B cell (primary cell): Measurements from ENCODE around the gene RAP1GAP2. TPM values are rescaled to one million over a fixed set of nuclear protein-coding genes. Genes with fewer than 3 reads are reported as not detected.

Experiments
- ATAC-seq: fragments of 200-7000 bp; cut with Tn5 transposase; one replicate; pipeline ENCODE4 v1.10.0; 2021; ENCODE audit warnings: low read depth, mild to moderate bottlenecking, moderate number of reproducible peaks, moderate library complexity
- CTCF ChIA-PET: fragments of 350-600 bp; sonication (Branson Sonifier 250); formaldehyde crosslinking; loops from one replicate; lab custom pipeline; 2021; ENCODE audit warnings: antibody characterized with exemption, inconsistent platforms; lab: Charles Lee
- POLR2A ChIA-PET: fragments of 350-600 bp; sonication (Branson Sonifier 250); formaldehyde crosslinking; loops from one replicate; lab custom pipeline; 2021; ENCODE audit warnings: antibody characterized with exemption; lab: Charles Lee
- DNase-seq: peaks from one replicate; pipeline ENCODE4 v3.0.0; 2013
- H2AFZ ChIP-seq: 2 replicates; pipeline ENCODE4 v1.6.1; 2012; ENCODE audit warnings: mild to moderate bottlenecking, low read depth, low read length; ENCODE audit not compliant: insufficient read depth, poor library complexity, severe bottlenecking
- H3K27ac ChIP-seq, 2 donors: 1 replicate in 1 of 2; 2 replicates in 1 of 2; pipeline ENCODE4 v1.5.1; 2012 to 2013; ENCODE audit warnings: low read length in 2 of 2, mild to moderate bottlenecking in 2 of 2, moderate library complexity in 1 of 2
- H3K27me3 ChIP-seq, 4 experiments: fragments of 200-600 bp in 1 of 4; sonication (generic) in 1 of 4; replicated peaks in 1 of 4; 1 replicate in 2 of 4; 2 replicates in 2 of 4; pipeline versions ENCODE4 v1.6.1 to v1.7.0; 2013 to 2016; ENCODE audit warnings: low read length in 3 of 4, mild to moderate bottlenecking in 2 of 4, mixed read lengths in 1 of 4, moderate library complexity in 1 of 4; ENCODE audit not compliant: insufficient read depth in 4 of 4, control insufficient read depth in 3 of 4; ENCODE audit errors: control extremely low read depth in 1 of 4
- H3K36me3 ChIP-seq, 2 experiments: replicated peaks in 1 of 2; 1 replicate in 1 of 2; 2 replicates in 1 of 2; pipeline versions ENCODE4 v1.6.1 to v1.7.1; 2013; ENCODE audit warnings: low read length in 1 of 2; ENCODE audit not compliant: insufficient read depth in 2 of 2, control insufficient read depth in 1 of 2; ENCODE audit errors: control extremely low read depth in 1 of 2, extremely low read depth in 1 of 2
- H3K4me1 ChIP-seq, 2 donors: fragments of 200-600 bp in 1 of 2; sonication (generic) in 1 of 2; 1 replicate in 1 of 2; 2 replicates in 1 of 2; pipeline versions ENCODE4 v1.5.1 to v1.6.1; 2013 to 2017; ENCODE audit warnings: low read length in 2 of 2; ENCODE audit not compliant: control insufficient read depth in 2 of 2, insufficient read depth in 2 of 2
- H3K4me2 ChIP-seq: replicated peaks from 2 replicates; pipeline ENCODE3; 2012; ENCODE audit warnings: mild to moderate bottlenecking, low read depth, low read length; ENCODE audit not compliant: poor library complexity, severe bottlenecking
- H3K4me3 ChIP-seq, 5 experiments: fragments of 200-600 bp in 1 of 5; sonication (generic) in 1 of 5; 1 replicate in 3 of 5; 2 replicates in 2 of 5; pipeline versions ENCODE4 v1.5.1 to v1.7.0; 2011 to 2016; ENCODE audit warnings: low read length in 4 of 5, mild to moderate bottlenecking in 4 of 5, low read depth in 2 of 5, control low read depth in 1 of 5, moderate library complexity in 1 of 5; ENCODE audit not compliant: insufficient read depth in 1 of 5; ENCODE audit errors: control extremely low read depth in 1 of 5, extremely low read depth in 1 of 5
- H3K79me2 ChIP-seq: fragments of 200-600 bp; sonication (generic); one replicate; pipeline ENCODE4 v1.6.0; 2016; ENCODE audit warnings: low read length; ENCODE audit not compliant: control insufficient read depth, insufficient read depth
- H3K9ac ChIP-seq: fragments of 200-600 bp; sonication (generic); 2 replicates; pipeline ENCODE4 v1.6.1; 2017; ENCODE audit warnings: mild to moderate bottlenecking, low read length, moderate library complexity
- H3K9me3 ChIP-seq, 3 donors: one replicate each; pipeline versions ENCODE4 v1.6.1 to v1.7.1; 2013; ENCODE audit warnings: low read length in 2 of 3; ENCODE audit not compliant: control insufficient read depth in 2 of 3, insufficient read depth in 1 of 3; ENCODE audit errors: control extremely low read depth in 1 of 3
- H4K20me1 ChIP-seq: 2 replicates; pipeline ENCODE4 v1.6.0; 2012; ENCODE audit warnings: mild to moderate bottlenecking, low read length; ENCODE audit not compliant: insufficient read depth, control insufficient read depth, poor library complexity, severe bottlenecking
- H3K27ac Mint-ChIP-seq: one replicate; pipeline ENCODE4 v1.8.0; 2021; ENCODE audit warnings: mixed read lengths
- H3K27me3 Mint-ChIP-seq: one replicate; pipeline ENCODE4 v1.8.0; 2021; ENCODE audit warnings: mixed read lengths
- H3K4me1 Mint-ChIP-seq: one replicate; pipeline ENCODE4 v1.8.0; 2021; ENCODE audit warnings: mixed read lengths
- H3K4me3 Mint-ChIP-seq: one replicate; pipeline ENCODE4 v1.8.0; 2021; ENCODE audit warnings: mixed read lengths
- H3K9me3 Mint-ChIP-seq: one replicate; pipeline ENCODE4 v1.8.0; 2022; ENCODE audit warnings: mixed read lengths; ENCODE audit not compliant: insufficient read depth
- EZH2 ChIP-seq: IDR thresholded peaks from 2 replicates; pipeline ENCODE4 v1.6.1; 2012; ENCODE audit warnings: borderline replicate concordance, low read depth, mild to moderate bottlenecking, moderate library complexity, low read length; ENCODE audit not compliant: insufficient read depth, poor library complexity, severe bottlenecking
- WGBS: methylation state at CpG from one replicate; pipeline ENCODE4 v1.1.5; 2013; ENCODE audit warnings: missing lambda C conversion rate; ENCODE audit not compliant: insufficient coverage; 5-methylcytosine and 5-hydroxymethylcytosine counted together
- intact Hi-C: fragments of 100-400 bp; cut with micrococcal nuclease; formaldehyde crosslinking; loops from one replicate; pipeline ENCODE4 v1.10.0; 2022
- polyA plus RNA-seq: library from polyadenylated mRNA; depleted of rRNA; stranded (reverse); fragments of >200 nt; gene quantifications from 2 replicates; pipeline ENCODE4 v1.2.3, GENCODE V29; 2012
- total RNA-seq, 2 donors: library from RNA; stranded (reverse); fragments of 120-200 nt in 1 of 2; gene quantifications; 1 replicate in 1 of 2; 2 replicates in 1 of 2; pipeline versions ENCODE4 v1.2.3 to v1.2.4, GENCODE V29; 2013 to 2022
- TF ChIP-seq, protein P1 (sequence below): fragments of 200-600 bp; IDR thresholded peaks from one replicate; pipeline ENCODE4 v1.8.0; 2022; ENCODE audit warnings: antibody characterized with exemption, mild to moderate bottlenecking

The RAP1GAP2 gene
- total and polyA plus RNA-seq, 2 donors (not counting 1 experiment from before 2014, with no cell fraction given), result 14.9 to 16.4 TPM

DNA sequence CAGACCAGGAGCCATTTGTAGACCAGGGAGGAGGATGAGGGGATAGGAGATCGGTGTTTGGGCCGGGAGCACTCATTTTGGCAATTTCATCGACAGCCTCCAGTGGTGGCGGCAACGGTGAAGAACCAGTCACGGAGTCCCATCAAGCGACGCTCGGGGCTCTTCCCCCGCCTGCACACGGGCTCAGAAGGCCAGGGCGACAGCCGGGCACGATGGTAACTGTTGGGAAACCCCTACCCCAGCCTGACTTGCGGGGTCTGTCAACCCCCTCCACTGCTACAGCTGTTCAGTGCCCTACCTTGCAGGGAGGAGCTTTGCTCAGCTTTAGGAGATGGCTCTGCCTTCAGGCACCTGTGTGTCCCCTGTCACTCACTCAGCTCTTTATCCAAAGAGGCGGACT lies 224.1 kb downstream of the RAP1GAP2 start:
- DNase-seq, result no peak
- Histone ChIP-seq H2AFZ (no peak overlapping the region), H3K79me2 (no peaks in the 10 kb centered on the region), H3K4me3 (no peak overlapping the region), H3K27me3 (no peaks in the 10 kb centered on the region), H3K4me1 (no peaks in the 10 kb centered on the region), H3K36me3 (peaks cover 3 to 71% of the 10 kb centered on the region in 2 experiments), H3K9ac (no peak overlapping the region), H3K27ac (no peak overlapping the region), H3K9me3 (peaks cover 3 to 19% (median 8%) of the 10 kb centered on the region in 3 donors), H4K20me1 (peaks cover 9% of the 10 kb centered on the region), H3K4me2 (no peak overlapping the region)
- ATAC-seq, result no peak
- WGBS, result 95% methylated on average over 16 of the region's 16 CpGs
- Mint-ChIP-seq H3K27ac (no peak overlapping the region), H3K4me1 (no peaks in the 10 kb centered on the region), H3K4me3 (no peak overlapping the region), H3K27me3 (no peaks in the 10 kb centered on the region), H3K9me3 (peaks cover 10% of the 10 kb centered on the region)
- intact Hi-C loops, result no loop called here
- CTCF ChIA-PET, result interaction anchor here (0.6 to 14.3 kb wide), 2 partner anchors 172 to 400 kb away, joined by 3 to 370 read pairs; no protein-coding TSS in a partner anchor
- no peak for TF ChIP-seq EZH2
- TF ChIP-seq, protein P1, sequence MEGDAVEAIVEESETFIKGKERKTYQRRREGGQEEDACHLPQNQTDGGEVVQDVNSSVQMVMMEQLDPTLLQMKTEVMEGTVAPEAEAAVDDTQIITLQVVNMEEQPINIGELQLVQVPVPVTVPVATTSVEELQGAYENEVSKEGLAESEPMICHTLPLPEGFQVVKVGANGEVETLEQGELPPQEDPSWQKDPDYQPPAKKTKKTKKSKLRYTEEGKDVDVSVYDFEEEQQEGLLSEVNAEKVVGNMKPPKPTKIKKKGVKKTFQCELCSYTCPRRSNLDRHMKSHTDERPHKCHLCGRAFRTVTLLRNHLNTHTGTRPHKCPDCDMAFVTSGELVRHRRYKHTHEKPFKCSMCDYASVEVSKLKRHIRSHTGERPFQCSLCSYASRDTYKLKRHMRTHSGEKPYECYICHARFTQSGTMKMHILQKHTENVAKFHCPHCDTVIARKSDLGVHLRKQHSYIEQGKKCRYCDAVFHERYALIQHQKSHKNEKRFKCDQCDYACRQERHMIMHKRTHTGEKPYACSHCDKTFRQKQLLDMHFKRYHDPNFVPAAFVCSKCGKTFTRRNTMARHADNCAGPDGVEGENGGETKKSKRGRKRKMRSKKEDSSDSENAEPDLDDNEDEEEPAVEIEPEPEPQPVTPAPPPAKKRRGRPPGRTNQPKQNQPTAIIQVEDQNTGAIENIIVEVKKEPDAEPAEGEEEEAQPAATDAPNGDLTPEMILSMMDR, result no peak
- POLR2A ChIA-PET, result no interaction called here

DNA sequence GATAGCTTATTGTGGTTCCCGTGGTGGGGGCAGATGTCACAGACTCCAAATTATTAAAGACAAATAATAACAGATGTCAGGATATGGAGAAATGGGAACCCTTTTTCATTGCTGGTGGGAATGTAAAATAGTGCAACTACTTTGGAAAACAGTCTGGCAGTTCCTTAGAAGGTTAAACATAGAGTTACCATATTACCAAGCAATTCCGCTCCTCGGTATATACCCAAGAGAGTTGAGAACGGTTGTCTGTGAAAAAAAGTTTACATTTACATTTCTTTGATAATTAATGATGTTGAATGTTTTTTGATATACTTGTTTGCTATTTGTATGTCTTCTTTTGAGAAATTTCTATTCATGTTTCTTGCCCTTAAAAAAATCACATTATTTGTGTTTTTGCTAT lies 226.0 kb downstream of the RAP1GAP2 start:
- peaks cover 3 to 73% of the 10 kb centered on the region in 2 experiments for H3K36me3 ChIP-seq

More for the DNA sequence above, 226.0 kb downstream of the RAP1GAP2 start:
- Histone ChIP-seq H3K4me2 (no peak overlapping the region), H3K4me1 (no peaks in the 10 kb centered on the region), H2AFZ (no peak overlapping the region), H4K20me1 (peaks cover 9% of the 10 kb centered on the region), H3K27me3 (no peaks in the 10 kb centered on the region), H3K79me2 (no peaks in the 10 kb centered on the region), H3K4me3 (no peak overlapping the region), H3K9ac (no peak overlapping the region), H3K9me3 (peaks cover 3 to 19% (median 8%) of the 10 kb centered on the region in 3 donors), H3K27ac (no peak overlapping the region)
- H3K27ac Mint-ChIP-seq, result no peak overlapping the region
- ChIA-PET POLR2A (no interaction called here), CTCF (interaction anchor here (0.6 to 1.5 kb wide), 2 partner anchors 9 to 196 kb away, joined by 3 to 4 read pairs; no protein-coding TSS in a partner anchor)
- no CpG with 5 or more reads among the region's 4 CpGs for WGBS
- H3K9me3 Mint-ChIP-seq, result peaks cover 10% of the 10 kb centered on the region
- no peak overlapping the region for H3K4me3 Mint-ChIP-seq
- no peak for DNase-seq
- intact Hi-C loops, result no loop called here
- no peaks in the 10 kb centered on the region for H3K27me3 Mint-ChIP-seq
- no peak for TF ChIP-seq EZH2
- TF ChIP-seq, protein P1, result no peak
- H3K4me1 Mint-ChIP-seq, result no peaks in the 10 kb centered on the region
- ATAC-seq, result no peak
